Tongue (tissue), 3 donors: ENCODE data around the gene BMP8B. TPM values are rescaled to one million over a fixed set of nuclear protein-coding genes. Genes with fewer than 3 reads are reported as not detected.
A peak's percentile ranks its signal among the peaks of the same experiment; 100 is the strongest.

Experiments used
- DNase-seq: peaks from one replicate; pipeline ENCODE4 v3.0.0-alpha.2; 2015
- small RNA-seq: library from RNA; depleted of rRNA; stranded (forward); fragments of <200 nt; gene quantifications from one replicate; pipeline ENCODE3, GENCODE V24; 2014; ENCODE audit warnings: low replicate concordance
- total RNA-seq: library from RNA; depleted of rRNA; stranded (reverse); fragments of >200 nt; gene quantifications from one replicate; pipeline ENCODE4 v1.2.3, GENCODE V29; 2014

BMP8B gene
- total RNA-seq, 1 donor from 2014 or later: 2.7 TPM

DNA sequence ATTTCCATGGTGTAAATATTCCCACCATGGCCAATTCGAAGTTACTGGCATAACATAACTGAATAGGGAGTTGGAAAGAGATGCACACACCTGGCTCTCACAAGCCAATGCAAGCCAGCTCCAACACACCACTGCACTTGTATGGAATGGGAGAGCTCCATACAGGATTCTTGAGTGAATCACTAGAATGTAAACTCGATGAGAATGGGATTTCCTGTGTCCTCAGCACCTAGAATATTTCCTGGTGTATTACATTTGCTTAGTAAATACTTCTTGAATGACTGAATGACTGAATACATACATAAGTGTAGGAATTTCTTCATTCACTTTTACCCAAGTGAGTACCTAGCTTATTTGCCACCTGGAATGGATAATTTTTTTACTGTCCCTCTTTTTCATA is 66.2 kb downstream of the BMP8B start:
- DNase-seq: no peak

DNA sequence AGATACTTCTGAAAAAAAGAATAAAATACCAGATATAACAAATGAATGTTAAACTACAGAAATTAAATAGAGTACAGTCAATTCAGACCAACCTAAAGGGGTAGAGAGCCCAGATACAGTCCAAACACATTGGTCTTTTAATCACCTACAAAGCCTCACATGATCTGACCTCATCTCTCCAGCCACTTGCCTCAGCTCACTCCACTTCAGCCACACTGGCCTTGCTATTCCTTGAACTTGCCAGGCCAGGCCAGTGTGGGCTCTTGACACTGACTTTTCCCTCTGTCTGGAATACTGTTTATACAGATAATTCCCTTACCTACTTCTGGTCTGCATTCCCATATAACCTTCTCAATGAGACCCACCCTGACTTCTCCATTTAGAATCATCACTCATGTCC is 67.0 kb downstream of the BMP8B start:
- no peak for DNase-seq

DNA sequence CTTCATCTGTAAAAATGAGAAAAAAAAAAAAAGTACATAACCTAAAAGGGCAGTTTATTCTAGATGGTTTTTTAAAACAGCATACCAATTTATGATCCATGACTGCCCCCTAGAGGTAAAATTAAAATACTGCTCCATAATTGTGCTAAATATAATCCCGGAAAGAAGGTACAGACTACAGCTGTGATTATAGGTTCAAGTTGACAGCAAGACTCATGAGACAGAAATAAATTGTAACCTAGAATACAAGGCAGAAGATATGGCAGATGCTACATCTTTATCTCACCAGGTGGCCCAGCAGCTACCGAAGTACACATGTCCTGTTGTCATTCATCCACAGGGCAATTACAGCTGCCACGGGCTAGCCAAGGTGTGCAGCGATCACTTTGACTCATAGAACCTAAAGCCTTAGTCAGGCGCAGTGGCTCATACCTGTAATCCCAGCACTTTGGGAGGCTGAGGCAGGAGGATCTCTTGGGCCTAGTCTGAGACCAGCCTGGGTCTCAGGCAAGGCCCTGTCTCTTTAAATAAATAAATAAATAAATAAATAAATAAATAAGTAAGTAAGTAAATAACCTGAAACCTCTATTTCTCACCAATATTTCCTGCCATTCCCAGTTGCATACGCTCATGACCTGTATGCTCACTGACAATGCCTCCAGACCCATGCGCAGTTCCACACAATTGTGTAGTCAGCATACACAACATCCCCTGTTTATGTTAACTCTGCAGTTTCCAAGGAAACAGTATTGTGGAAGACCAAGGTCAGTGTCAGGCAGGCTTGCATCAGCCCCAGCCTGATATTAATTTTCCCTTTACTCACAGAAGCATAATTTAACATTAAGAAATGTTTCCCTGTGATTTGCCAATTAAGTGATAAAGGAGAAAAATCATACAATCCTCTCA is 68.3 kb downstream of the BMP8B start:
- peak; percentile 87 for DNase-seq

DNA sequence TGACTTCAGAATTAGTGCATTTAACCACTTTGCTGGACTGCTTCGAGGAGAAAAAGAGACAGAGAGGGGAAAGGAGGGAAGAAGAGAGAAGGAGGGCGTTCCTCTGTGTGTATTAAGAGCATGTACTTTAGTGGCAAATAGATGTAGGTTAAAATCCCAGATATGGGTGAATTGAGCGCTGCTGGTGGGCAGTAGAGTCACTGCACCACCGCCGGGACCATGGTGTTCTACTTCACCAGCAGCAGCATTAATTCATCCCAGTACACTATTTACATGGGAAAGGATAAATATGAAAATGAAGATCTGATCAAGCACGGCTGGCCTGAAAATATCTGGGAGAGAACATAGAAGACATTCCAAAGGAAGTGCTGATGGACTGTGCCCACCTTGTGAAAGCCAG is 70.9 kb downstream of the BMP8B start:
- no peak for DNase-seq

DNA sequence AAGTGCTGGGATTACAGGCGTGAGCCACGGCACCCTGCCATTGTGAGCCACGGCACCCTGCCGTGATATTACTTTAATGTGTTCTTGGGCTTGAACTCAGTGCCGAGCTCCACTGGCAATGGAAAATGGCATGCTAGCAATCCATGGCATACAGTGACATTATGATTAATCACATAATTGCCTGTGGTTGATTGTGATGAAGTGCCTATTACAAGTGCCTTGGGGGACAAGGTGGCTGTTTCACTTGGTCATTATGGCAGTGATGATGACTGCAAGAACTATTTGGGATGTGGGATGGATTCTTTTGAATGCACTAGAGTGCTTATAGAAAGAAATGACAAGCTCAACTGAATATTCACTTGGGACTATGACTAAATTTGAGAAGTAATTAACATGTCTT is 75.1 kb downstream of the BMP8B start:
- no peak for DNase-seq

DNA sequence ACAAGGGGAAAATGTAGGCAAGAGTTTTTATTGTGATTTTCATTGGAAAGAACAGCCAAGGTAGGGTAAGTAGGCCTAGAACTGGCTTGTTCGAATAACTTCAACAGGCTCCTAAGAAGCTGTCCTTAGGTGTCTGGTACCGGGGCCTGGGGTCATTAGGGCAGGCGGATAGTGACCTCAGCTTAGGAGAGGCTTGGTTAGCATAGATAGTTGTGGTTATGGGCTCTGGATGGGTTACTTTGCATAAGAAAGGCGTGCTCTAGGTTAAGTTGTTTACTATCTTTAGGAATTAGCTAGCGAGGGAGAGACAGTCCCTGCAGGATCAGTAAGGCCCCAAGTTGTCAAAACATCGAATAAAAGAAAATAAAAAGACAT is 76.7 kb downstream of the BMP8B start:
- DNase-seq: no peak

DNA sequence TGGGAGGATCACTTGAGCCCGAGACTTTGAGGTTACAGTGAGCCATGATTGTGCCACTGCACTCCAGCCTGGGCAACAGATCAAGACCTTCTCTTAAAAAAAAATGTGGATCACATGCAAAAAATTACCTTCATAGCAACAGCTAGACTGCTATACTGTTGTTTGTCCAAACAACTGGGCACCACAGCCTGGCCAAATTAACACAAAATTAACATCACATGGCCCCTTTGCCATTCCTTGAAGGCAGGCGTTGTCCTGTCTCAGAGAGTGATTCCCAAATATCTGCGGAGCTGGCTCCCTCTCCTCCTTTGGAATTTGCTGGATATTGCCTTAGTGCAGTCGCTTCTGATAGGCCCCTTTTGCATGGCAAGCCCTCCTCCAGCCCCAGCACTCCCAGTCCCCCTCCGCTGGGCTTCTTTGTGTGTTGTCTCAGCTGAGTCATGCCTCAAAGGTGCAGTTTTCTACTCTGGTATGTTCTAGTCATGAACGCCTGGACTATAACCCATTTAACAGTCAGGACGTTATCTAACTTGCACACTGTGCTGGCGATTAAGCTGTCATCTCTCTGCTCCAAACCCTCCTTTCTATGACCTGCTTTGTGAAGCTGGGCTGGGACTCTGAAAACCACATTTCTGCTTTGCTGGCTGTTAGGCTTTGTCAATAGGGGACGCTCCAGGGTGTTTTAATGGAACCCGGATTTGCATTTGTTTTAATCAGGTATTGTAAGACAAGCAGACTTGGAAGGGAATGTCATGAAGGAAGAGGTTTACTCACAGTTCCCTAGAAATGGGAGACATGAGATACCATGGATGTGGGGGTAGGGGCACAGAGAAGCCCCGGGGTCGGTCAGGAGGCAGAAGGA is 77.3 kb downstream of the BMP8B start:
- DNase-seq: no peak

DNA sequence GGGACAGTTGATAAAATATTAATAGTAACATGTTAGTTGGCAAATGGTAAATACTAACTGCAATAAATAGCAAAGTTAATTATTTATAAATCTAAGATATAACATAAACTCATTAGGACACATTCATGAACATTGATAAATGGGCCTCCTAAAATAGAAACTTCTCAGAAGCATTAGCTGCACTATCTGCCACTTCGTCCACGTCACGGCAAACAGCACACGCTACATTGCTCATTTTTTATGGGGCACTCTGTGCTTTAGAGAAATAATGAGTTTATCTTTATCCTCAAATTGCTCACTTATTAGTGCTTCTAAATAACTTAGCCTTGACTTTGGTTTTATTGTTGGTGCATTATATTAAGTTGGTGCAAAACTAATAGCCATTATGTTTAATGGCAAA is 81.2 kb downstream of the BMP8B start:
- no peak for DNase-seq

Small RNA genes lying within 50 kb of the gene (small RNA-seq; reads per million reads assigned to genes)
- gene AL033527.1: not detected
- not detected for gene RNU7-121P

Other genes with a start within 250 kb of the BMP8B start
- 270 TPM for gene PABPC4, start 212.1 kb downstream of the BMP8B start, total RNA-seq
- gene HEYL, start 149.2 kb downstream of the BMP8B start, total RNA-seq: 12.4 TPM
- 19.6 TPM for gene NT5C1A, start 116.8 kb downstream of the BMP8B start, total RNA-seq
- 0.92 TPM for gene HPCAL4, start 97.4 kb downstream of the BMP8B start, total RNA-seq
- gene PPIE, start 50.0 kb downstream of the BMP8B start, total RNA-seq: 31.2 TPM
- 0.51 TPM for gene OXCT2, start 17.5 kb downstream of the BMP8B start, total RNA-seq
- 27.2 TPM for gene TRIT1, start 94.6 kb upstream of the BMP8B start, total RNA-seq
- 15.7 TPM for gene MYCL, start 113.1 kb upstream of the BMP8B start, total RNA-seq
- 2.1 TPM for gene MFSD2A, start 166.3 kb upstream of the BMP8B start, total RNA-seq